ENCODE measurements around the gene KIAA1755.

The KIAA1755 gene

DNA sequence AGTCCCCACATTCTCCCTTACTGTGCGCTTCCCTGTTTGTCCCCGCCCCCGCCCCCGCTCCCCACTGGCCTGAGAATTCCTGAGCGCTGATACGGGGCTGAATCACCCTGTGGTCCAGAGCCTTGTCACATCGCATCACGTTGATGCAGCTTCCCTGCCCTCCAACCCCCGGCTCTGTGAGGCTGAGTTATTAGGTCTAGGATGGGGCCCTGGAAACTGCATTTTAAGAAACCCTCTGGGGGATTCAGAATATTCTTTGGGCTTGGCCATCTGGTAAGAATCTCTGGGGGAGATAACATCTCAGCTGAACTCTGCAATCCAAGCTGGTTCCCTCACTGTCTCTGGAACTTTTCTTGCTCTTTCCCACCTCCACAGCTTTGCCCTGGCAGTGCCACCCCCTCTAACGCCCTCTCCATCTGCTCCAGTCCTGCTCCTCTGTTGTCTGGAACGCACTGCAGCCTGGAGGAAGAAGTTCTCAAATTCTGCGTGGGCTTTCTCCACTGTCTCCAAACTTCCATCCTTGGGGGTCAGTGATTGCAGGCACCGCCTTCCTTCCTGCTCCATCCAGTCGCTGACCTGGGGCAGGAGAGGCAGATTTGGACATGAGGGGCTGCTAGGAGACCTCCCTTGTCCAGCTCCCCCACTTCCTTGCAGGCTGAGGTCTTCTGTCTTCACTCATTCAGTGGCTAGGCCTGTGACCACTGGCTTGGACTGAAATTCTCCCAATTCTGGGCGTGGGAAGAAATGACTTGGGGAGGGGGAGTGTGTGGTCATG, 42.6 kb downstream of the KIAA1755 start:
- peak; percentile 94 for DNase-seq (ENCODE audit: low read depth)

GRCh38 chr20:38216746-38217595, 43.6 kb downstream of the KIAA1755 start:
- DNase-seq (ENCODE audit: low read depth) = no peak

GRCh38 chr20:38216201-38216600, 44.3 kb downstream of the KIAA1755 start:
- DNase-seq (ENCODE audit: low read depth) = no peak

- no peak for DNase-seq (ENCODE audit: low read depth)
Measured at GRCh38 chr20:38215194-38216182, 45.0 kb downstream of the KIAA1755 start.

DNA sequence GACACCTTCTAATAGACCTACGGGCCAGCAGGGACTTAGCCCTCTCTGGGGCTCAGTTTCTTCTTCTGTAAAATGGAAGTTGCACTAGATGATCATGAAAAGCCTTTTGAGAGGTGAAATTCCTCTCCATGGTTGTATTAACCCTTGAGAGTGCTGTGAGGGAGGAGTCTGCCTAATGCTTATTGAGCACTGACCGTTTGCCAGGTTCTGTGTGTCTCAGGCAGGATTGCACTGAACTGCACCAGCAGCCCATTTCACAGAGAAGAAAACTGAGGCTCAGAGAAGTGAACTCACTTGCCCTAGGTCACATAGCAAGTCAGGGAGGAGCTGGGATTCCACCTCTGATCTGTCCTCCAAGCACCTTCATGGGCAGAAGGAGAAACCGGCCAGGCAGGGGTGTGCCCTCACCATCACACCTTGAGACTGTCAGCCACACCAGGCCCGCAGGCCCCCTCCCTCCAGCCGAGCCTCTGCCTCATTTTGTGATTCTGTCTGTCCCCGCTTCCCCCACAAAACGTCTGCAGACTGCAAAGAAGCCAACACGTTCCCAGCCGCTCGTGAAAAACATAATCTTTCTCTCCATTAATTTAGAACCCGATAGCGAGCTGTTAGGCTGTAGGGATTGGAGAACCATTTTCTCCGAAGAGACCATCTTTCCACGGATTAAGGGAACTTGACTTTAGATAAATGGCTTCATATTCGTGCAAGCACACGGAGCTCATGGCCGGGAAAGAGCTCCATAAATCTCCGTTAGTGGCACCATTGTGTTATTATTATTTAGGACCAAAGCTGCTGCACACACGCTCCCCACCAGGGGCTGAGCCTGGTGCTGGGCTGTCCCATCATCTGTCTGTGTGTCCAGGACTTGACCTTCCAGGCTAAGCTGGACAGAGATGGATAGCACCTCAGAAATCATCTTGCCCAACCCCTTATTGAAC, 46.0 kb downstream of the KIAA1755 start:
- no peak for DNase-seq (ENCODE audit: low read depth)

DNA sequence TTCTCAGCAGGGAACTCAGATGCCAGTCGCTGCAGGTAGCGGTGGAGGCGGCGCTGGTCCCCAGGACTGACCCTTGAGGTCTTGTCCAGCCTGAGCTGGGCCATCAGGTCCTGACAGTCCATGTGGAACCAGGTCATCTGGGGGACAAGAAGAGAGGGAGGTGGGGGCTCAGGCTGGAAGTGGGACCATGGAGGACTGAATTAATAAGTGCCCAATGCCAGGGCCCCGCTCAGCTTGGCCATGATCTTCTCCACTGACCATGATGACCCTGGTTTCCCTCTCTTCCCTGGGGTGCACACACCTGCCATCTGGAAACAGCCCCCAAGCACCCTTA, 47.0 kb downstream of the KIAA1755 start:
- DNase-seq (ENCODE audit: low read depth) = no peak

DNA sequence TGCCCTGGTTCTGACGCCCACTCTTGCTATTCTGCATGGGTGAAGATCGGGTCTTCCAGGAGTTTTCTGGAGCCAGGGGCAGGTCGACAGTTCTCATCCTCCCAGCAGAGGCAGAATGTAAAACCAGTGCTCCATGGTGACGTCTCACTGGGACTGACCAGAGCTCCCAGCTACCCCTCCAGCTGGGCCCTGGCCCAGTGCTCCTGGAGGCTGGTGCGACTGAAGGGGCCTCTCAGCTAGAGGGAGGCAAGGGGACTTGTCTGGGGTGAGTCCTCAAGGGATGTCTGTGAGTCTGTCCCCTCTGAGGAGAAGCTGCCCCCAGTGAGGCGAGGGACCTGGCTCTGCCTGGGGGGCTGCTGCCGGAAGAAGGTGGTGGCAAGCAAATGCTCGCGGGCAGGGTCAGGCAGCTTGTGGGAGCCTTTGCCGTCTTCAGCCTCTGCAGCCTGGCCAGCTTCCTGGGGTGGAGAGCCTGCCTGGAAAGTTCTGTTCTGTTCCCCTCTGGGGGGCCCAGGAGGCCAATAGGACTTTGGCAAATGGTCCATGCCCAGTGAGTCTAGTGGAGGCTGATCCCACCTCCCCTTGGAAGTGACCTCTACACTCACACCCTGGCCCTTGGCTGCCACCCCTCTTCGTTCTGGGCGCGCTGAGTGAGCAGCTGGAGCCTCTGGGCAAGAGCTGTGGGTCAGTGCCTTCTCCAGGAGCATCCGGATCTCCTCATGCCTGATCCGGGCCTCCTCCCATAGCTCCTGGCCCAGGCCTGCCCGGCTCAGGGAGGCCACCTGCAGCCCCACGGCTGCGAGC, 47.5 kb downstream of the KIAA1755 start:
- no peak for DNase-seq (ENCODE audit: low read depth)

- no peak for DNase-seq (ENCODE audit: low read depth)
Measured at GRCh38 chr20:38211200-38212097, 49.1 kb downstream of the KIAA1755 start.

- DNase-seq (ENCODE audit: low read depth) = no peak
Measured at GRCh38 chr20:38210741-38211140, 49.8 kb downstream of the KIAA1755 start.

DNA sequence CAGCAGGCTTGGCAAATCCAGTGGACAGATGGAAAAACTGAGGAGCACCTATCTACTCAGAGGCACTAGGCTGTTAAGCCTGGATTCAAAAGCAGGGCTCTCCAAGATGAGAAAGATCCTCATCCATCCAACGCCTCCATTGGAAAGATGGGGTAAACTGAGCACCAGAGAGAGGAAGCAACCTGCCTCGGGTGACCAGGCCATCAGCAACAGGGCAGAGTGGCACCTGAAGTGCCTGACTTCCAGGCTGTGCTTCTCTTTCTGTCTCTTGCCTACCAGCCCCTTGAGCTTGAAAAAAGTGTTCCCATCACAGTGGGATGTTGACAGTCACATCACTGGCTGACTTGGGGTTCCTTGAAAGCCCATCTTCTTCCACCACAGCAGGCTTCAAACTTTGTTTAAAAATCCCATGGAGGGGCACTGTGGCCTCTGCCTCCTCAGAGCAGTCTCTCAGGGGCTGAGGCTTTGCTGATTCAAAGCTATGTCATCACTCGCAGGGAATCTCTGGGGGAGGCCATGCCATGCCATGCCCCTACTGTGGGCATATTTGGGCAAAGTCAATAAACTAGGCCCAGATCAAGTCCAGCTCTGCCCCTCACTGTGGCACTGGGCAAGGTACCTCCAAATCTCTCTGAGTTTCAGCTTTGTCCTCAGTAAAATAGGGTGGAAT, 50.7 kb downstream of the KIAA1755 start:
- no peak for DNase-seq (ENCODE audit: low read depth)

DNA sequence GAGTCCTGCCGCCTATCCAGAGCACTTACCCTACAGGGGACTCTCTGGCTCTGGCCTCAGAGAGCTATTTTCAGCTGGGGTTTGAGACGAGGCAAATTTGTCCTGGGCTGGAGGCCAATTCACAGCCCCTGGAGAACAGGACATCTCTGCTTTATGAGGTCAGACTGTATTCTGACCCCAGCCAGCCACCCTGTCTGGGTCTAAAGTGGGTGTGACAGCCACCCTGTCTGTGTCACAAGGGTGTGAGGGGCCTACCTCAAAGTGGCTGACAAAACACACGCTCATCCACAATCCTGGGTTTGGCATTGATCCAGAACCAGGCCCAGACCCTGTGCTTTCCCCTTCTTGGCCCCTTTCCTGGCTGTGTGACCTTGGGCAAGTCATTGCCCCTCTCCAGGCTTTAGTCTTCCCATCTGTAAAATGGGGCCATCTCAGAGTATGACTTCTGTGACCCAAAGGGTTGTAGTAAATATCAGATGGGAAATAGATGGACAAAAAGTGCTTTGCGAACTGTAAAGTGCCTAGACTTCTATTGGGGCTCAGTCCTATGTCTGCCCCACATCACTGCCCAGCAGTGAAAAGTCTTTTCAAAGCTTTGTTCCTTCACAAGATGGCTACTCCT, 51.4 kb downstream of the KIAA1755 start:
- DNase-seq (ENCODE audit: low read depth) = no peak

GRCh38 chr20:38208523-38208922, 52.0 kb downstream of the KIAA1755 start:
- no peak for DNase-seq (ENCODE audit: low read depth)

DNA sequence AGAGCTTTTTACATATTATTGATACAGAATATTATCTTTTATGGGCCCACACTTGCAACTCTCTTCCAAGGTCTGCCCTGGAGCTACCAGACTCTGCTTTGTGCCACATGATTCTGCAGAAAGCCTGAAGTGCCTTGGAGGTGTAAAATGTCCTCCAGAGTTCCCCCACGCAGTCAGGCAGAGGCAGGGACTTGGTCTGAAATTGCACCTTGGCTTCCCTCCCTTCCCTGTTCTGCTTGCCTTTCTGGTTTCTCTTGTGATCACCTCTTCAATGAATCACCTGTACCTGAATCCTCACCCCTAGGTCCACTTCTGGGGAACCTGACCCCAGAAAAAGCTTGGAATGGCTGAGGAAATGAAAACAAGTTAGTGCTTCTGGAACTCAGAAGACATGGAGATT, 52.4 kb downstream of the KIAA1755 start:
- DNase-seq (ENCODE audit: low read depth) = no peak

GRCh38 chr20:38207621-38208020, 52.9 kb downstream of the KIAA1755 start:
- no peak for DNase-seq (ENCODE audit: low read depth)

DNA sequence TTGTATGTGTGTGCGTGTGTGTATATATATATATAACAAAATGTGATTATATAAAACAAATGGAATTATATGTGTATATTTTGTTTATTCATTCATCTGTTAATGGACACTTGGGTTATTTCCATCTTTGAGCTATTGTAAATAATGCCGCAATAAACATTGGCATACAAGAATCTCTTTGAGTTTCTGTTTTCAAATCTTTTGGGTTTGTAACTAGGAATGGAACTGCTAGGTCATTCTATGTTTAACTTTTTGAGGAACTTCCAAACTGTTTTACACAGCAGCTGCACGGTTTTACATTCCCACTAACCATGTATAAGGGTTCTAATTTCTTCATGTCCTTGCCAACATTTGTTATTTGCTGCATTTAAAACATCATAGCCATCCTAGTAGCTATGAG, 55.5 kb downstream of the KIAA1755 start:
- no peak for DNase-seq (ENCODE audit: low read depth)

DNA sequence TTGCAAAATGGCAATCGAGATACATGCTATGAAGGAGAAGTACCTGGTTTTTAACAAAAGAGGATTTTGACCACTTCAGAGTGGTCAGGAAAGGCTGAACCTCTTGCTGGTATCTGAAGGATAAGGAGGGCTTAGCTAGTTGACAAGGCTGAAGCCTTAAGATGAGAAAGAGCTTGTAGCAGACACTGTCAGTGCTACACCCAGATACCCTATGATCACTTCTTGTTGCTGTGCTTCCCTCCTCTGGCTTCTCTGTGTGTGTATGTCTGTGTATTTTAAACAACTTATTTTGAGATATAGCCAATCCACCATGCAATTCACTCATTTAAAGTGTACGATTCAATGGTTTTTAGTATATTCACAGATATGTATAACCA, 56.6 kb downstream of the KIAA1755 start:
- DNase-seq (ENCODE audit: low read depth) = no peak

- DNase-seq (ENCODE audit: low read depth) = no peak
Measured at GRCh38 chr20:38203337-38203980, 57.1 kb downstream of the KIAA1755 start.

DNA sequence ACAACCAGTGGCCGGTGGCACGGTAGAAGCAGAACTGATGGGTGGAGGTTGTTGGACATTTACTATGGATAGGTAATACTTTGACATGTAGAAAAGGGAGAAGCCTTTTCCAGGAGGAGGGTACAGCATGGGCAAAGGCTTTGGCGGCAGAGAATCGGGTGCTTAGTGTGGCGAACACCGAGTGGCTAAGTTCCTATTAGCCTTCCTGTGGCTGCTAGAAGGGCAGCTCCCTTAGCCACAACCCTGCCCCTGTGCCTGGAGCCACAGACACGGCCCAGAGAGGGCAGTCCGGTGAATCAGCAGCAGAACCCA, 57.6 kb downstream of the KIAA1755 start:
- no peak for DNase-seq (ENCODE audit: low read depth)
